Mononuclear cell (primary cell): Measurements from ENCODE around the gene ATP23. TPM values are rescaled to one million over a fixed set of nuclear protein-coding genes. Genes with fewer than 3 reads are reported as not detected.

Experiments
- H3K27me3 ChIP-seq: 2 replicates; pipeline ENCODE4 v1.6.0; 2011; ENCODE audit warnings: low read length, control low read depth; ENCODE audit not compliant: insufficient read depth
- H3K4me1 ChIP-seq: 2 replicates; pipeline ENCODE4 v1.5.1; 2011; ENCODE audit warnings: mild to moderate bottlenecking, low read length, control low read depth; ENCODE audit not compliant: insufficient read depth
- H3K4me3 ChIP-seq: 2 replicates; pipeline ENCODE4 v1.5.1; 2011; ENCODE audit warnings: mild to moderate bottlenecking, low read length, moderate library complexity
- H3K9me3 ChIP-seq: 2 replicates; pipeline ENCODE4 v1.5.1; 2011; ENCODE audit warnings: low read depth, mild to moderate bottlenecking, control low read depth, low read length
- total RNA-seq: library from RNA; depleted of rRNA; stranded (reverse); fragments of >200 nt; gene quantifications from one replicate; pipeline ENCODE4 v1.2.3, GENCODE V29; 2012

The ATP23 gene
- total RNA-seq, 1 donor: 10.4 TPM

- H3K9me3 ChIP-seq: no peaks in the 10 kb centered on the region
- H3K4me3 ChIP-seq: no peak overlapping the region
- H3K4me1 ChIP-seq: peaks cover 4% of the 10 kb centered on the region
- H3K27me3 ChIP-seq: no peaks in the 10 kb centered on the region
These were observed 36.2 kb upstream of the ATP23 start for GRCh38 chr12:57904848-57905811.

- Histone ChIP-seq H3K27me3 (no peaks in the 10 kb centered on the region), H3K4me1 (peaks cover 4% of the 10 kb centered on the region), H3K9me3 (no peaks in the 10 kb centered on the region), H3K4me3 (no peak overlapping the region)
These were observed 35.4 kb upstream of the ATP23 start for GRCh38 chr12:57905812-57906475.

GRCh38 chr12:57906821-57907220 lies 34.5 kb upstream of the ATP23 start:
- Histone ChIP-seq H3K4me3 (no peak overlapping the region), H3K9me3 (no peaks in the 10 kb centered on the region), H3K4me1 (peaks cover 4% of the 10 kb centered on the region), H3K27me3 (no peaks in the 10 kb centered on the region)

- Histone ChIP-seq H3K4me1 (peaks cover 4% of the 10 kb centered on the region), H3K27me3 (no peaks in the 10 kb centered on the region), H3K9me3 (no peaks in the 10 kb centered on the region), H3K4me3 (no peak overlapping the region)
These were observed 34.1 kb upstream of the ATP23 start for GRCh38 chr12:57907281-57907680.

GRCh38 chr12:57908511-57908910 lies 32.9 kb upstream of the ATP23 start:
- H3K4me3 ChIP-seq: no peak overlapping the region
- no peaks in the 10 kb centered on the region for H3K27me3 ChIP-seq
- no peaks in the 10 kb centered on the region for H3K9me3 ChIP-seq
- peaks cover 4% of the 10 kb centered on the region for H3K4me1 ChIP-seq

DNA sequence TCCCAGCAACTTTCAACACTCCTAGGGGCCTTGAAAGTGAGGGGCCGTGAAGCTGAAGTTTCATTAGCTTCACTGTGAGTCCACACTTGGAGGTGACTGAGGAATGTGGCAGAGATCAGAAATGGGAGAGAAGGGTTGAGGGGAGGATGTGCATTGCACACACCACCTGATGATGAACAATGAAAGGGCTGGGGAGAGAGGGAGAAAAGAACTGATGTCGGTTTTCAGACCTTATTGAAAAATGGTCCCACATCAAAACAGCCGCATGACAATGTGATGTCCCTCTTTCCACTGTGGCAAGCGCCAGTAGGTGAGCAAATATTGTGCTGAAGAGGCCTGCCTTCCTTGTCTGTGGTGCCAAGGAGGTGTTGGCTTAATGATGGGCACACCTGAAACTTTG lies 32.3 kb upstream of the ATP23 start:
- no peaks in the 10 kb centered on the region for H3K9me3 ChIP-seq
- no peak overlapping the region for H3K4me3 ChIP-seq
- no peaks in the 10 kb centered on the region for H3K27me3 ChIP-seq
- H3K4me1 ChIP-seq: peaks cover 4% of the 10 kb centered on the region

- Histone ChIP-seq H3K4me1 (peaks cover 4% of the 10 kb centered on the region), H3K27me3 (no peaks in the 10 kb centered on the region), H3K4me3 (no peak overlapping the region), H3K9me3 (no peaks in the 10 kb centered on the region)
These were observed 31.8 kb upstream of the ATP23 start for GRCh38 chr12:57909611-57910010.

DNA sequence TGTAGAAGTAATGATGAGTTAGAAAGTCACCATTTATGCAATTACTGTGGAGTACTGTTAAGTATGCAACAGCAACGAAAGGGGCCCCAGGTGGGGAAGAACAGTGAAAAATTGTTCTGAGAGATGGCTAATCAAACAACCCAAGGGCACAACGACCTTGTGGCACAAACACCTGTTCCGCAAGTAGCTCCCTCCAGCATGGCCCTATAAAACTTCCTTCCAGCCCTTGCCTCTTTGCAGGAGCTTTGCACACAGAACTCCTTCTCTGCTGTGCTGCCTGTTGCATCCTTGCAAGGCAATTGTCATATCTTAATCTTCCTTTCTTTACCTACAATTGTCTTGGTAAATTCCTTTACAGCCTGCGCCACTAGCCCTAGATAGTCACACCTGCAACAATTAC lies 23.2 kb upstream of the ATP23 start:
- no peak overlapping the region for H3K4me3 ChIP-seq

GRCh38 chr12:57927086-57927485 lies 14.3 kb upstream of the ATP23 start:
- Histone ChIP-seq H3K4me1 (no peaks in the 10 kb centered on the region), H3K4me3 (no peak overlapping the region), H3K27me3 (no peaks in the 10 kb centered on the region), H3K9me3 (no peaks in the 10 kb centered on the region)

More for the DNA sequence above, 23.2 kb upstream of the ATP23 start:
- H3K27me3 ChIP-seq: no peaks in the 10 kb centered on the region
- no peaks in the 10 kb centered on the region for H3K4me1 ChIP-seq
- H3K9me3 ChIP-seq: no peaks in the 10 kb centered on the region

DNA sequence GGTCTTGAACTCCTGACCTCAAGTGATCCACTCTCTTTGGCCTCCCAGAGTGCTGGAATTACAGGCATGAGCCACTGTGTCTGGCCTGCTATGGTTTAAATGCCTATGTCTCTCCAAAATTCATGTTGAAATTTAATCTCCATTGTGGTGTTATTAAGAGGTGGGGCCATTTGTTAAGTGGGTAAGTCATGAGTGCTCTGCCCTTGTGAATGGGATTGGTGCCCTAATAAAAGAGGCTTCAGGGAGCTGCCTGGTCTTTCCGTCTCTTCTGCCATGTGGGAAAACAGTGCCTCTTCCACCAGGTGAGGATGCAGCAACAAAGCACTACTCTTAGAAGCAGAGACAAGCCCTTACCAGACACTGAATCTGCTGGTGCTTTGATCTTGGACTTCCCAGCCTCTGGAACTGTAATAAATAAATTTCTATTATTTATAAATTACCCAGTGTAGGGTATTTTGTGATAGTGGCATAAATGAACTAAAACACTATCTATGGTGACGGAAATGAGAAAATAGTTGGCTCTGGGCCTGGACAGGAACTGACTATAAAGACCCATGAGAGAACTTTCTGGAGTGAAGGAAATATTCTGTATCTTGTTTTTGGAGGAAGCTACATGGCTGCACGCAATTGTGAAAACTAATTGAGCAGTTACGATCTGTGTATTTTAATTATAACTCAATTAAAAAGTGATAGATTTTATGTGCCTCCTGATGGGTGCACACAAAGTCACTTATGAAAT lies 12.1 kb upstream of the ATP23 start:
- no peaks in the 10 kb centered on the region for H3K4me1 ChIP-seq
- no peaks in the 10 kb centered on the region for H3K27me3 ChIP-seq
- H3K9me3 ChIP-seq: no peaks in the 10 kb centered on the region
- H3K4me3 ChIP-seq: no peak overlapping the region

DNA sequence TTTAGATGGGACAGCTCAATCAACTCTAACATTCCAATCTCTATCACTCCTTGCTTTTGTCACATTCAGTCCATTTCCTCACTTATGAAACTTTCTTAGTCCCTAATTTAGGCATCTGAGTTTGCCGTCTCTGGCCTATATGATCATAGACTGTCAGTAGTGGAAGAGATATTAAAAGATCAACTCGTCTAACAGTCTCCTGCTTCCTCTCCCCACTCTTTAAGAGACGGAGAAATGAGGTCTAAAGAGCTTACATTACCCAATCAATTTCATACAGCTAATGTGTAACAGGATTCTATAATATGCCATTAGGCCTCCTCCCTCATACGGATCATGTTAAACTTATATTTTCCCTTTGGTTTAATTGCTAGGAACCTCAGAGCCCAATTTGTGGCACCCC lies 6.5 kb upstream of the ATP23 start:
- no peaks in the 10 kb centered on the region for H3K9me3 ChIP-seq
- H3K4me3 ChIP-seq: no peak overlapping the region
- H3K4me1 ChIP-seq: peaks cover 30% of the 10 kb centered on the region
- H3K27me3 ChIP-seq: no peaks in the 10 kb centered on the region

GRCh38 chr12:57935331-57935730 lies 6.0 kb upstream of the ATP23 start:
- no peaks in the 10 kb centered on the region for H3K9me3 ChIP-seq
- peak overlapping the region; percentile 70 for H3K4me3 ChIP-seq
- no peaks in the 10 kb centered on the region for H3K27me3 ChIP-seq
- H3K4me1 ChIP-seq: peaks cover 30% of the 10 kb centered on the region

DNA sequence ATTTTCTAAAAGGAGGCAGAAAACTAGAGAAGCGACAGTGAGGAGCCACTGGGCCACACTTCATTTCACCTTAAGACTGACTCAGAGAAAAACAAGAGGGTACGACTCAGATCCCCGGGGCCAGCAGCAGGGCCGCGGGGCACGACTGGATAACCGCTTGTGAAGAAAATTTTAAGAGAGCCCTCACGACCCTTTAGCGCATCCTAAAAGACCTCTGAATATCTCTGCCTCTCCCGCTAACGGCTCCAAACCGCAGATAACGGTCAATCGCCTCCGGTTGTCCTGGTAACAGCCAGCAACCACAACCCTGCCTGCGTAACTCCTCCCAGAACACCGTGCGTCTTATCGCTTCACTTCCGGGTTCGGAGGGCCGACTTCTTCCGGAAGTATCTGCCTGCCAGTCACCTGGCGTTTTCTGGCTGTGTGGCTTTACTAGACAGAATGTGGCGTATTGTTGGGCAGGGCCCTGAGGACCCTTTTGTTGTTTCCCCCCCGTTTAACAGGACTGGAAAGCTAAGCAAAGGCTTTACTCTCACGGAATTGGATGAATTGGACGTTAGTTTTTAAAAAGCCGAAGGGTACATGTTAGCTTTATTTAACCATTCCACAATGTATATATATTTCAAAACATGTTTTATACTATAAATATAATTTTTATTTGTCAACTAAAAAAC lies 5.4 kb upstream of the ATP23 start:
- Histone ChIP-seq H3K9me3 (no peaks in the 10 kb centered on the region), H3K4me1 (peaks cover 37% of the 10 kb centered on the region), H3K27me3 (no peaks in the 10 kb centered on the region), H3K4me3 (peak overlapping the region; percentile 70)

DNA sequence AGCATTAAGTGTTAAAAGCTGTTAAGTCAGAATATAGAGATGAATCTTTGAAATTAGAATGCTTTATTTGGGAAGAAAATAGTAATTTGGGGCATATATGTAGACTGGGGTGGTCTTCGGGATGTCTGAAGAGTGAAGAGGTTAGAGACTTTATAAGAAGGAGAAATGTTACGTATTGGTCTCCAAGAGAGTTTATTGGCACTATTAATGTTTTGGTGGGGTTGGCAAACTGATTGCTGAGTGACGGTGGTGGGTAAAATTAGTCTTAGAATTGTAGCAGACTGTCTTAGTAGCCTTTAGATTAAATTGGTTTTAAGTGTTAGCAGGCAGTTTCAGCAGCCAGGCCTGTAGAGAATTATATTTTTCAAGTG lies 4.9 kb upstream of the ATP23 start:
- H3K4me3 ChIP-seq: peak overlapping the region; percentile 70
- peaks cover 37% of the 10 kb centered on the region for H3K4me1 ChIP-seq
- H3K27me3 ChIP-seq: no peaks in the 10 kb centered on the region
- no peaks in the 10 kb centered on the region for H3K9me3 ChIP-seq

GRCh38 chr12:57939291-57939690 lies 2.1 kb upstream of the ATP23 start:
- Histone ChIP-seq H3K4me3 (no peak overlapping the region), H3K9me3 (no peaks in the 10 kb centered on the region), H3K27me3 (no peaks in the 10 kb centered on the region), H3K4me1 (peaks cover 59% of the 10 kb centered on the region)
